ENCODE results near the gene TOR1A. TPM values are rescaled to one million over a fixed set of nuclear protein-coding genes. Genes with fewer than 3 reads are reported as not detected.
A peak's percentile ranks its signal among the peaks of the same experiment; 100 is the strongest.

TOR1A gene
- total and polyA plus RNA-seq, 7 experiments from 2014 or later = 13.8 to 68.2 (median 35.0) TPM

DNA sequence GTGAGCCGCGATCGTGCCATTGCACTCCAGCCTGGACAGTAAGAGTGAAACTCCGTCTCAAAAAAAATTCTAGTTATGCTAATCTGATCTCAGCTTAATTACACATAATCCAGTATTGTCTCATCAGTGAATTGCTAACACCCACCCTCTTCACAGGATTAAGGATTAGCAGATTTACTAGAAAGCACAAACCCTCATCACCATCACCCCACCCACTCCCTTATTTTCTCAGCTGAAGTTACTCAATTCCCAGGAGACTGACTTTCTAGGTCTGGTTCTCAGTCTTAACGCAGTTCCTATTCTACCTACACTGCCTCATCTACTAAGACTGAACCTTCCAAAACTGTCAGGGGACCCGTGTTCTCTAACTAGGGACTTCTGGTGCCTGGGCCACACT lies 12.0 kb downstream of the TOR1A start:
- H3K9me3 Mint-ChIP-seq = peaks cover 0 to 2% (median 0%) of the 10 kb centered on the region in 11 donors
- DNase-seq (no peak), ATAC-seq (no peak)
- CTCF ChIA-PET = no interaction called here
- Histone ChIP-seq H3K4me3 (ENCODE audit: low read length) (no peak overlapping the region), H3K27me3 (ENCODE audit: control insufficient read depth in 2 of 2, insufficient read depth in 2 of 2, low read length in 2 of 2) (no peaks in the 10 kb centered on the region), H3K27ac (ENCODE audit: low read depth, low read length) (no peak overlapping the region), H3K9me3 (ENCODE audit: control insufficient read depth in 2 of 3, low read length in 3 of 3) (no peaks in the 10 kb centered on the region), H3K4me1 (ENCODE audit: control insufficient read depth in 2 of 2, insufficient read depth in 2 of 2, low read length in 2 of 2) (no peaks in the 10 kb centered on the region), H3K36me3 (ENCODE audit: control insufficient read depth in 2 of 3, insufficient read depth in 3 of 3, low read length in 3 of 3) (peaks cover 10 to 85% (median 33%) of the 10 kb centered on the region in 3 experiments)
- no peaks in the 10 kb centered on the region for H3K27me3 Mint-ChIP-seq
- H3K36me3 Mint-ChIP-seq = peaks cover 10 to 41% (median 23%) of the 10 kb centered on the region in 5 donors
- no peak overlapping the region for H3K4me3 Mint-ChIP-seq
- intact Hi-C loops (cut with micrococcal nuclease) = no loop called here
- peak overlapping the region in 3 of 9 donors; percentile 25 to 33 (median 29) for H3K27ac Mint-ChIP-seq
- POLR2A ChIA-PET = interaction anchor here (0.8 kb wide), 1 partner anchor 227 kb away, joined by 3 read pairs; no protein-coding TSS in a partner anchor
- peaks cover 8 to 21% (median 19%) of the 10 kb centered on the region in 7 donors for H3K4me1 Mint-ChIP-seq

DNA sequence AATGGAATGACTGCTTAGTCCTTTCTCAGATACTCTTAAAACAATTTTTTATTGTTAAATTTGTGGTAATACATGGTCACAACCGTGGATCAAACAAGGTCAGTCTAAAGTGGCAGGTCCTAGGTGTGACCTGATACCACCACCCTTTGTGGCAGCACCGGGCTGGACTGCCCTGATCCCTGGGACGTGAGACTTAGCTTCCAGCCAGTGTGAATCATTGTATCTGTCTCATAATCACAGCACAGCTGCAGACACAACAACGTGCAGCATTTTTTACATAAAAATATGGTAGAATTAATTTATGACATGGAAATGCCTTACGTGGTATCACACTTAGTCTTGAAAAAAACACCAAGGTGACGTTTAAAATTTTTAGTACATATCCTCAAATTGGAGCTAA lies 13.1 kb downstream of the TOR1A start:
- DNase-seq = no peak
- Mint-ChIP-seq H3K9me3 (peaks cover 0 to 2% (median 0%) of the 10 kb centered on the region in 11 donors), H3K27me3 (no peaks in the 10 kb centered on the region), H3K36me3 (peaks cover 5 to 38% (median 24%) of the 10 kb centered on the region in 5 donors), H3K4me1 (peaks cover 15 to 29% (median 23%) of the 10 kb centered on the region in 7 donors), H3K27ac (no peak overlapping the region), H3K4me3 (no peak overlapping the region)
- intact Hi-C loops (cut with micrococcal nuclease) = no loop called here
- CTCF ChIA-PET = interaction anchor here (1.4 kb wide), 1 partner anchor 10 kb away, joined by 3 read pairs; no protein-coding TSS in a partner anchor
- Histone ChIP-seq H3K9me3 (ENCODE audit: control insufficient read depth in 2 of 3, low read length in 3 of 3) (no peaks in the 10 kb centered on the region), H3K36me3 (ENCODE audit: control insufficient read depth in 2 of 3, insufficient read depth in 3 of 3, low read length in 3 of 3) (peaks cover 11 to 78% (median 27%) of the 10 kb centered on the region in 3 experiments), H3K4me1 (ENCODE audit: control insufficient read depth in 2 of 2, insufficient read depth in 2 of 2, low read length in 2 of 2) (peaks cover 0 to 1% of the 10 kb centered on the region in 2 donors), H3K27me3 (ENCODE audit: control insufficient read depth in 2 of 2, insufficient read depth in 2 of 2, low read length in 2 of 2) (no peaks in the 10 kb centered on the region), H3K4me3 (ENCODE audit: low read length) (no peak overlapping the region), H3K27ac (ENCODE audit: low read depth, low read length) (no peak overlapping the region)
- POLR2A ChIA-PET = interaction anchor here (1.3 kb wide), 1 partner anchor 10 kb away, joined by 6 read pairs; no protein-coding TSS in a partner anchor
- no peak for ATAC-seq

DNA sequence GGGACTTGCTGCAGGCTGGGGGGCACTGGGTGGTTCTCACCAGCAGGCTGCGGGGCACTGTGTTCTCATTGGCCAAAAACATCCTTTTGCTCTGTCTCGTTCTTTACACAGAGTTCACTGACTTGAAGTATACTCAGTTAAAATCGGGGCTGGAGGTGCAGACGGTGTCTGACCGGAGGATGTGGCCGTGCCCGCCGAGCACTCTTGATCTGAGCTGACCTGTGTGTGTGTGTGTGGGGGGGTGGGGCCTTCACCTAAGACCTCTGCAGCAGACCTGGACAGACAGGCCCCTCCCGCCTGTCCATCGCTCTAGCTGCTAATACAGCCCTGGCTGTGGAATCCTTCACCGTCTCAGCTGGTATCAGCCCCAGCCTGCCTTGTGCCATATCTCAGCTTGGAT lies 13.8 kb downstream of the TOR1A start:
- H3K4me3 Mint-ChIP-seq = no peak overlapping the region
- H3K36me3 Mint-ChIP-seq = peaks cover 5 to 37% (median 24%) of the 10 kb centered on the region in 5 donors

DNA sequence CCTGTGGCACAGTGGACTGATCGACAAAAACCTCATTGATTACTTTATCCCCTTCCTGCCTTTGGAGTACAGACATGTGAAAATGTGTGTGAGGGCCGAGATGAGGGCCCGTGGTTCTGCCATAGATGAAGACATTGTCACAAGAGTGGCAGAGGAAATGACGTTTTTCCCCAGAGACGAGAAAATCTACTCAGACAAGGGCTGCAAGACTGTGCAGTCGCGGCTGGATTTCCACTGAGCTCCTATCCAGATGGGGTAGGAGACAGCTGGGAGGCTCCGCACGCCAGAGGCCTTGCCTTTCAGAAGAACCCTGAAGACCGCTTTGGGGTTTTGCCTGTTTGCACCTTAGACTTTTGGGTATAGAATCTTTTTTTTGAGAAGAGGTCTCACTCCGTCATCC lies 14.6 kb downstream of the TOR1A start:
- no peaks in the 10 kb centered on the region for H3K27me3 Mint-ChIP-seq
- H3K27ac Mint-ChIP-seq = peak overlapping the region in 6 of 9 donors; percentile 8 to 77 (median 50)
- ATAC-seq (no peak), DNase-seq (no peak)
- CTCF ChIA-PET = interaction anchor here (0.7 to 0.8 kb wide), 2 partner anchors 679 to 804 kb away, joined by 3 to 5 read pairs; no protein-coding TSS in a partner anchor
- H3K27ac ChIP-seq (ENCODE audit: low read depth, low read length) = no peak overlapping the region
- H3K36me3 ChIP-seq (ENCODE audit: control insufficient read depth in 2 of 3, insufficient read depth in 3 of 3, low read length in 3 of 3) = peaks cover 11 to 64% (median 20%) of the 10 kb centered on the region in 3 experiments
- intact Hi-C loops (cut with micrococcal nuclease) = no loop called here
- no peak overlapping the region for H3K4me3 Mint-ChIP-seq
- H3K9me3 ChIP-seq (ENCODE audit: control insufficient read depth in 2 of 3, low read length in 3 of 3) = no peaks in the 10 kb centered on the region
- H3K4me1 ChIP-seq (ENCODE audit: control insufficient read depth in 2 of 2, insufficient read depth in 2 of 2, low read length in 2 of 2) = peaks cover 3 to 12% of the 10 kb centered on the region in 2 donors
- no peak overlapping the region for H3K4me3 ChIP-seq (ENCODE audit: low read length)
- no peaks in the 10 kb centered on the region for H3K27me3 ChIP-seq (ENCODE audit: control insufficient read depth in 2 of 2, insufficient read depth in 2 of 2, low read length in 2 of 2)
- peaks cover 17 to 33% (median 29%) of the 10 kb centered on the region in 7 donors for H3K4me1 Mint-ChIP-seq
- POLR2A ChIA-PET = interaction anchor here (1.4 kb wide), 1 partner anchor 9 kb away, joined by 10 read pairs; no protein-coding TSS in a partner anchor
- no peaks in the 10 kb centered on the region for H3K9me3 Mint-ChIP-seq
- H3K36me3 Mint-ChIP-seq = peaks cover 5 to 33% (median 24%) of the 10 kb centered on the region in 5 donors

More for the DNA sequence above, 13.8 kb downstream of the TOR1A start:
- Mint-ChIP-seq H3K4me1 (peaks cover 18 to 32% (median 28%) of the 10 kb centered on the region in 7 donors), H3K27me3 (no peaks in the 10 kb centered on the region), H3K27ac (peak overlapping the region in 1 of 9 donors; percentile 38), H3K9me3 (peaks cover 0 to under 1% (median 0%) of the 10 kb centered on the region in 11 donors)
- H3K27ac ChIP-seq (ENCODE audit: low read depth, low read length) = no peak overlapping the region
- no peaks in the 10 kb centered on the region for H3K9me3 ChIP-seq (ENCODE audit: control insufficient read depth in 2 of 3, low read length in 3 of 3)
- ATAC-seq (no peak), DNase-seq (no peak)
- H3K4me1 ChIP-seq (ENCODE audit: control insufficient read depth in 2 of 2, insufficient read depth in 2 of 2, low read length in 2 of 2) = peaks cover 0 to 8% of the 10 kb centered on the region in 2 donors
- no peaks in the 10 kb centered on the region for H3K27me3 ChIP-seq (ENCODE audit: control insufficient read depth in 2 of 2, insufficient read depth in 2 of 2, low read length in 2 of 2)
- intact Hi-C loops (cut with micrococcal nuclease) = no loop called here
- peaks cover 11 to 71% (median 21%) of the 10 kb centered on the region in 3 experiments for H3K36me3 ChIP-seq (ENCODE audit: control insufficient read depth in 2 of 3, insufficient read depth in 3 of 3, low read length in 3 of 3)
- H3K4me3 ChIP-seq (ENCODE audit: low read length) = no peak overlapping the region
- CTCF ChIA-PET = interaction anchor here (1.4 kb wide), 1 partner anchor 11 kb away, joined by 3 read pairs; no protein-coding TSS in a partner anchor
- POLR2A ChIA-PET = interaction anchor here (1.3 kb wide), 1 partner anchor 10 kb away, joined by 6 read pairs; no protein-coding TSS in a partner anchor

DNA sequence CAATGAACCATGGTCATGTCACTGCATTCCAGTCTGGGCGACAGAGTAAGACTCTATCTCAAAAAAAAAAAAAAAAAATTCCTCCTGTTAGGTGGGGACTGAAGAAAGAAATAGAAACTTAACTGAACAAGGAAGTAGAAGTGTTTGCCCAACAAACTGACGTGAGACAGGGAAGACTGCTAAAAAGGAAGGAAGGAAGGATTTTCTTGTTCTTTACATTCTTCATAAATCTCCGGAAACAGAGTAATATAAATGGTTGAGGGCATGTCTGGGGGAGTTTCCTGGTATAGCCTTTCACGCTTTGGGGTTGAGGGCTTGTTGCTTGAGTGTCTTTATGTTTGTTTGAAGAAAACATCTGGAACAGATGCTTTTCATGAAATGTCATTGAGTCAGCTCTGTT lies 17.9 kb downstream of the TOR1A start:
- H3K36me3 ChIP-seq (ENCODE audit: control insufficient read depth in 2 of 3, insufficient read depth in 3 of 3, low read length in 3 of 3) = peaks cover 6 to 43% (median 8%) of the 10 kb centered on the region in 3 experiments
- Mint-ChIP-seq H3K4me3 (peak overlapping the region in 9 of 10 donors; percentile 8 to 80 (median 31)), H3K27ac (peak overlapping the region; percentile 3 to 87 (median 73)), H3K9me3 (no peaks in the 10 kb centered on the region), H3K4me1 (peaks cover 15 to 44% (median 31%) of the 10 kb centered on the region in 7 donors), H3K36me3 (peaks cover 5 to 33% (median 20%) of the 10 kb centered on the region in 5 donors), H3K27me3 (no peaks in the 10 kb centered on the region)
- H3K9me3 ChIP-seq (ENCODE audit: control insufficient read depth in 2 of 3, low read length in 3 of 3) = no peaks in the 10 kb centered on the region
- ATAC-seq = no peak
- intact Hi-C loops (cut with micrococcal nuclease) = no loop called here
- H3K27me3 ChIP-seq (ENCODE audit: control insufficient read depth in 2 of 2, insufficient read depth in 2 of 2, low read length in 2 of 2) = no peaks in the 10 kb centered on the region
- no peak for DNase-seq
- ChIA-PET POLR2A (no interaction called here), CTCF (no interaction called here)
- H3K27ac ChIP-seq (ENCODE audit: low read depth, low read length) = peak overlapping the region; percentile 34
- no peak overlapping the region for H3K4me3 ChIP-seq (ENCODE audit: low read length)
- H3K4me1 ChIP-seq (ENCODE audit: control insufficient read depth in 2 of 2, insufficient read depth in 2 of 2, low read length in 2 of 2) = peaks cover 12 to 20% of the 10 kb centered on the region in 2 donors

DNA sequence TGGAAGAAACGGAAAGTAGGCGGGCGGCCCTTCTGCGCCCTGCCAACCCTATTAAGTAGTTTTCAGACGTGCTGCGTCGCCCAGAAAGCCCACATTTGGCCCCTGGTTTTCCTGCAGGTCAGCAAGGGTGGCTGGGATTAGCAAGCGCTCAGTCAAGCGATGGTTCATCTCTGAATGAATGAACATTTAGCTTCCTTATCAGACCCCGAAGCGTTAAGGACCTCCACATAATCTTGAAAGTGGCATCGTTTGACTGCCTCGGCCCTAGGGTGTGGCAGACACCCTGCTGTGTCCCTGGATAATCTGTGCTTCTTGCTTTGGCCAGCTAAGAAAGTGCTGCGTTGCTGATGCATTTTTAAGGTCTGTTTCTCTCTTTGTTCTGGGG lies 20.3 kb downstream of the TOR1A start:
- Mint-ChIP-seq H3K4me1 (peaks cover 15 to 34% (median 28%) of the 10 kb centered on the region in 7 donors), H3K27me3 (no peaks in the 10 kb centered on the region), H3K36me3 (peaks cover under 1 to 17% (median 13%) of the 10 kb centered on the region in 5 donors), H3K4me3 (peak overlapping the region; percentile 80 to 95 (median 90)), H3K9me3 (no peaks in the 10 kb centered on the region), H3K27ac (peak overlapping the region; percentile 28 to 95 (median 85))
- peaks cover 0 to 19% (median 4%) of the 10 kb centered on the region in 3 experiments for H3K36me3 ChIP-seq (ENCODE audit: control insufficient read depth in 2 of 3, insufficient read depth in 3 of 3, low read length in 3 of 3)
- H3K27me3 ChIP-seq (ENCODE audit: control insufficient read depth in 2 of 2, insufficient read depth in 2 of 2, low read length in 2 of 2) = no peaks in the 10 kb centered on the region
- intact Hi-C loops (cut with micrococcal nuclease) = loop anchor here (1.0 to 5.0 kb wide), 10 partner anchors 21 to 1433 kb away; partner anchors contain the start of genes C9orf78 (in 2 of the 2), TOR1A (in 2 of the 2), USP20 (in 2 of the 2) and DOLPP1 (in 1 of the 2)
- CTCF ChIA-PET = interaction anchor here (1.2 kb wide), 1 partner anchor 31 kb away, joined by 3 read pairs; the partner anchor contains the start of genes C9orf78 and USP20
- peak overlapping the region; percentile 79 for H3K27ac ChIP-seq (ENCODE audit: low read depth, low read length)
- POLR2A ChIA-PET = interaction anchor here (0.8 to 1.6 kb wide), 9 partner anchors 9 to 663 kb away, joined by 3 to 7 read pairs (median 3); no protein-coding TSS in a partner anchor
- no peaks in the 10 kb centered on the region for H3K9me3 ChIP-seq (ENCODE audit: control insufficient read depth in 2 of 3, low read length in 3 of 3)
- peak overlapping the region; percentile 73 for H3K4me3 ChIP-seq (ENCODE audit: low read length)
- H3K4me1 ChIP-seq (ENCODE audit: control insufficient read depth in 2 of 2, insufficient read depth in 2 of 2, low read length in 2 of 2) = peaks cover 12 to 20% of the 10 kb centered on the region in 2 donors
- ATAC-seq = no peak
- no peak for DNase-seq
